Keratinocyte (primary cell): ENCODE data around the gene PRSS23. TPM values are rescaled to one million over a fixed set of nuclear protein-coding genes. Genes with fewer than 3 reads are reported as not detected.
"Not testable (repeated sequence)": the region's sequence is repeated elsewhere in the genome, so short reads cannot be mapped to it uniquely, and the experiment has no call there.

ENCODE experiments used
- DNase-seq: peaks from one replicate; pipeline ENCODE4 v3.0.0-alpha.2; 2011; ENCODE audit warnings: low read depth, missing footprints, low spot score
- FAIRE-seq: peaks from 2 replicates; lab custom pipeline; 2011; peaks lifted over from hg19 to GRCh38; lab: Jason Lieb, UNC
- H2AFZ ChIP-seq: 2 replicates; pipeline ENCODE4 v1.6.0; 2012; ENCODE audit warnings: low read length, control low read depth, inconsistent platforms; ENCODE audit not compliant: control insufficient read depth
- H3K27ac ChIP-seq: 2 replicates; pipeline ENCODE4 v1.5.1; 2011; ENCODE audit warnings: low read length; ENCODE audit not compliant: control insufficient read depth, insufficient read depth
- H3K27me3 ChIP-seq: 3 replicates; pipeline ENCODE4 v1.6.0; 2011; ENCODE audit warnings: low read length; ENCODE audit not compliant: control insufficient read depth, insufficient read depth; ENCODE audit errors: extremely low read depth
- H3K36me3 ChIP-seq, 2 experiments: 2 replicates in 1 of 2; 3 replicates in 1 of 2; pipeline ENCODE4 v1.5.1; 2011; ENCODE audit warnings: low read length in 2 of 2, mild to moderate bottlenecking in 1 of 2; ENCODE audit not compliant: control insufficient read depth in 2 of 2, insufficient read depth in 2 of 2; ENCODE audit errors: extremely low read depth in 1 of 2
- H3K4me1 ChIP-seq: 3 replicates; pipeline ENCODE4 v1.5.1; 2011; ENCODE audit warnings: low read length; ENCODE audit not compliant: control insufficient read depth, insufficient read depth; ENCODE audit errors: extremely low read depth
- H3K4me2 ChIP-seq: 3 replicates; pipeline ENCODE4 v1.6.0; 2011; ENCODE audit warnings: low read depth, low read length; ENCODE audit not compliant: control insufficient read depth, insufficient read depth; ENCODE audit errors: extremely low read depth
- H3K4me3 ChIP-seq, 3 experiments: fragments of 200-600 bp in 1 of 3; sonication (generic) in 1 of 3; 2 replicates in 2 of 3; 3 replicates in 1 of 3; pipeline ENCODE4 v1.5.1; 2011 to 2016; ENCODE audit warnings: low read length in 3 of 3, mild to moderate bottlenecking in 3 of 3, control low read depth in 2 of 3, inconsistent platforms in 1 of 3, low read depth in 1 of 3, mixed read lengths in 1 of 3, mixed run types in 1 of 3, moderate library complexity in 1 of 3; ENCODE audit not compliant: control insufficient read depth in 2 of 3, insufficient read depth in 2 of 3; ENCODE audit errors: extremely low read depth in 1 of 3
- H3K79me2 ChIP-seq: 2 replicates; pipeline ENCODE4 v1.6.0; 2012; ENCODE audit warnings: low read length; ENCODE audit not compliant: control insufficient read depth, insufficient read depth
- H3K9ac ChIP-seq: 3 replicates; pipeline ENCODE4 v1.6.0; 2011; ENCODE audit warnings: low read length; ENCODE audit not compliant: control insufficient read depth, insufficient read depth; ENCODE audit errors: extremely low read depth
- H3K9me1 ChIP-seq: 3 replicates; pipeline ENCODE4 v1.6.0; 2011; ENCODE audit warnings: low read length; ENCODE audit not compliant: control insufficient read depth, insufficient read depth; ENCODE audit errors: extremely low read depth
- H3K9me3 ChIP-seq: 2 replicates; pipeline ENCODE4 v1.5.1; 2012; ENCODE audit warnings: low read depth, low read length; ENCODE audit not compliant: control insufficient read depth
- H4K20me1 ChIP-seq: 3 replicates; pipeline ENCODE4 v1.6.0; 2011; ENCODE audit warnings: low read length; ENCODE audit not compliant: control insufficient read depth, insufficient read depth; ENCODE audit errors: extremely low read depth
- CTCF ChIP-seq, 3 experiments: IDR thresholded peaks in 1 of 3; conservative IDR thresholded peaks in 1 of 3; optimal IDR thresholded peaks in 1 of 3; 2 replicates in 2 of 3; 3 replicates in 1 of 3; pipeline versions ENCODE3 to v1.5.1; 2011; ENCODE audit warnings: low read length in 3 of 3, mild to moderate bottlenecking in 3 of 3, moderate library complexity in 2 of 3, control low read depth in 1 of 3, inconsistent platforms in 1 of 3; ENCODE audit not compliant: insufficient read depth in 2 of 3; ENCODE audit errors: extremely low read depth in 1 of 3
- EZH2 ChIP-seq: IDR thresholded peaks from one replicate; pipeline ENCODE4 v1.6.1; 2012; ENCODE audit warnings: inconsistent platforms, mild to moderate bottlenecking, low read length, moderate library complexity
- dilution Hi-C: fragments of 300-500 bp; cut with MboI; formaldehyde crosslinking; loops from one replicate; pipeline ENCODE4 v1.7.0; 2020; ENCODE audit warnings: low sequenced_read_pairs; ENCODE audit not compliant: extremely low pct_ligation_motif_present
- polyA plus RNA-seq, 5 experiments: library from polyadenylated mRNA; depleted of rRNA in 3 of 5; stranded (reverse) in 3 of 5; stranded (forward) in 1 of 5; unstranded in 1 of 5; fragments of >200 nt; gene quantifications; 1 replicate in 1 of 5; 2 replicates in 3 of 5; 3 replicates in 1 of 5; pipeline versions ENCODE4 v1.2.1 to v1.2.3, GENCODE V29; 2011 to 2012; ENCODE audit warnings: missing spikeins in 2 of 5, low read depth in 1 of 5, low replicate concordance in 1 of 5

Gene PRSS23
- polyA plus RNA-seq, 1 donor (not counting 4 experiments of a cell fraction or from before 2014, with no cell fraction given), result 143 TPM

- DNase-seq (no peak), FAIRE-seq (no peak)
- no peaks in the 10 kb centered on the region for H3K4me1 ChIP-seq
- H4K20me1 ChIP-seq, result no peaks in the 10 kb centered on the region
- TF ChIP-seq EZH2 (no peak), CTCF (optimal IDR thresholded peaks at IDR 0.05 in 1 of 3, IDR thresholded peaks at IDR 0.05 in 1 of 3, conservative IDR thresholded peaks at IDR 0.05 in 1 of 3; ENCODE audit: extremely low read depth in 1 of 3, insufficient read depth in 2 of 3, low read length in 3 of 3) (no peak)
- H3K27me3 ChIP-seq, result no peaks in the 10 kb centered on the region
- dilution Hi-C loops, result no loop called here
- no peak overlapping the region for H3K27ac ChIP-seq
- no peaks in the 10 kb centered on the region for H3K9me1 ChIP-seq
- H3K4me2 ChIP-seq, result no peak overlapping the region
- no peak overlapping the region for H3K9ac ChIP-seq
- no peak overlapping the region for H2AFZ ChIP-seq
- H3K4me3 ChIP-seq, result no peak overlapping the region
- H3K79me2 ChIP-seq, result no peaks in the 10 kb centered on the region
- no peaks in the 10 kb centered on the region for H3K36me3 ChIP-seq
- H3K9me3 ChIP-seq, result no peaks in the 10 kb centered on the region
Measured at GRCh38 chr11:86769219-86769618, 31.1 kb upstream of the PRSS23 start.

GRCh38 chr11:86770473-86771027 is 29.8 kb upstream of the PRSS23 start:
- H3K9me1 ChIP-seq, H3K4me2 ChIP-seq, DNase-seq, dilution Hi-C loops, H3K9me3 ChIP-seq, H3K4me3 ChIP-seq, H3K79me2 ChIP-seq, H3K27ac ChIP-seq, H3K9ac ChIP-seq, FAIRE-seq, H3K36me3 ChIP-seq, H4K20me1 ChIP-seq, H3K27me3 ChIP-seq, H3K4me1 ChIP-seq, H2AFZ ChIP-seq: not testable (repeated sequence)

GRCh38 chr11:86772999-86773398 is 27.3 kb upstream of the PRSS23 start:
- no peak overlapping the region for H3K4me2 ChIP-seq
- dilution Hi-C loops, result no loop called here
- no peak overlapping the region for H3K27ac ChIP-seq
- no peaks in the 10 kb centered on the region for H4K20me1 ChIP-seq
- H3K9ac ChIP-seq, result no peak overlapping the region
- H3K4me1 ChIP-seq, result no peaks in the 10 kb centered on the region
- no peaks in the 10 kb centered on the region for H3K36me3 ChIP-seq
- H3K4me3 ChIP-seq, result no peak overlapping the region
- no peaks in the 10 kb centered on the region for H3K9me3 ChIP-seq
- no peaks in the 10 kb centered on the region for H3K9me1 ChIP-seq
- TF ChIP-seq CTCF (optimal IDR thresholded peaks at IDR 0.05 in 1 of 3, IDR thresholded peaks at IDR 0.05 in 1 of 3, conservative IDR thresholded peaks at IDR 0.05 in 1 of 3; ENCODE audit: extremely low read depth in 1 of 3, insufficient read depth in 2 of 3, low read length in 3 of 3), result no peak
- TF ChIP-seq EZH2, result no peak
- no peak overlapping the region for H2AFZ ChIP-seq
- DNase-seq (no peak), FAIRE-seq (no peak)
- H3K27me3 ChIP-seq, result no peaks in the 10 kb centered on the region
- H3K79me2 ChIP-seq, result no peaks in the 10 kb centered on the region
